ENCODE measurements around the gene DNAJC22.
A peak's percentile ranks its signal among the peaks of the same experiment; 100 is the strongest.
"Not testable (repeated sequence)": the region's sequence is repeated elsewhere in the genome, so short reads cannot be mapped to it uniquely, and the experiment has no call there.

The DNAJC22 gene

GRCh38 chr12:49346659-49347310 is at the start of gene DNAJC22:
TSS of gene DNAJC22 (plus strand) at chr12:49346888. CDS start at chr12:49348873, 1,985 bp downstream.
- H3K36me3 ChIP-seq (ENCODE audit: control insufficient read depth, insufficient read depth, low read length): no peaks in the 10 kb centered on the region
- peaks cover 67% of the 10 kb centered on the region for H3K4me1 ChIP-seq (ENCODE audit: control insufficient read depth, insufficient read depth, low read length)
- peak within 1 kb of the TSS; percentile 15 for H3K4me3 ChIP-seq (ENCODE audit: low read length)
- no peaks in the 10 kb centered on the region for H3K9me3 ChIP-seq (ENCODE audit: control insufficient read depth, low read length)
- H3K27me3 ChIP-seq (ENCODE audit: control insufficient read depth, insufficient read depth, low read length): peaks cover 62% of the 10 kb centered on the region
- H3K9ac ChIP-seq (ENCODE audit: low read length): peak within 1 kb of the TSS; percentile 67

- Histone ChIP-seq H3K36me3 (ENCODE audit: control insufficient read depth, insufficient read depth, low read length) (no peaks in the 10 kb centered on the region), H3K27me3 (ENCODE audit: control insufficient read depth, insufficient read depth, low read length) (peaks cover 61% of the 10 kb centered on the region), H3K9ac (ENCODE audit: low read length) (no peak overlapping the region), H3K9me3 (ENCODE audit: control insufficient read depth, low read length) (no peaks in the 10 kb centered on the region), H3K4me3 (ENCODE audit: low read length) (no peak overlapping the region), H3K4me1 (ENCODE audit: control insufficient read depth, insufficient read depth, low read length) (peaks cover 43% of the 10 kb centered on the region)
Observed at GRCh38 chr12:49297695-49298060, 49.0 kb upstream of the DNAJC22 start.

GRCh38 chr12:49298160-49298559 is 48.5 kb upstream of the DNAJC22 start:
- peaks cover 64% of the 10 kb centered on the region for H3K27me3 ChIP-seq (ENCODE audit: control insufficient read depth, insufficient read depth, low read length)

GRCh38 chr12:49301760-49302159 is 44.9 kb upstream of the DNAJC22 start:
- Histone ChIP-seq H3K9me3 (ENCODE audit: control insufficient read depth, low read length) (no peaks in the 10 kb centered on the region), H3K36me3 (ENCODE audit: control insufficient read depth, insufficient read depth, low read length) (no peaks in the 10 kb centered on the region), H3K4me3 (ENCODE audit: low read length) (no peak overlapping the region), H3K4me1 (ENCODE audit: control insufficient read depth, insufficient read depth, low read length) (peaks cover 11% of the 10 kb centered on the region), H3K27me3 (ENCODE audit: control insufficient read depth, insufficient read depth, low read length) (peaks cover 28% of the 10 kb centered on the region), H3K9ac (ENCODE audit: low read length) (no peak overlapping the region)

More at GRCh38 chr12:49298160-49298559, 48.5 kb upstream of the DNAJC22 start:
- H3K9me3 ChIP-seq (ENCODE audit: control insufficient read depth, low read length): no peaks in the 10 kb centered on the region
- peaks cover 38% of the 10 kb centered on the region for H3K4me1 ChIP-seq (ENCODE audit: control insufficient read depth, insufficient read depth, low read length)
- no peak overlapping the region for H3K9ac ChIP-seq (ENCODE audit: low read length)
- no peak overlapping the region for H3K4me3 ChIP-seq (ENCODE audit: low read length)
- H3K36me3 ChIP-seq (ENCODE audit: control insufficient read depth, insufficient read depth, low read length): no peaks in the 10 kb centered on the region

GRCh38 chr12:49304161-49304560 is 42.5 kb upstream of the DNAJC22 start:
- peaks cover 7% of the 10 kb centered on the region for H3K27me3 ChIP-seq (ENCODE audit: control insufficient read depth, insufficient read depth, low read length)

GRCh38 chr12:49305762-49306510 is 40.8 kb upstream of the DNAJC22 start:
- peaks cover 7% of the 10 kb centered on the region for H3K27me3 ChIP-seq (ENCODE audit: control insufficient read depth, insufficient read depth, low read length)
- no peak overlapping the region for H3K4me3 ChIP-seq (ENCODE audit: low read length)
- H3K4me1 ChIP-seq (ENCODE audit: control insufficient read depth, insufficient read depth, low read length): no peaks in the 10 kb centered on the region
- H3K36me3 ChIP-seq (ENCODE audit: control insufficient read depth, insufficient read depth, low read length): no peaks in the 10 kb centered on the region
- no peaks in the 10 kb centered on the region for H3K9me3 ChIP-seq (ENCODE audit: control insufficient read depth, low read length)
- H3K9ac ChIP-seq (ENCODE audit: low read length): no peak overlapping the region

More at GRCh38 chr12:49304161-49304560, 42.5 kb upstream of the DNAJC22 start:
- H3K9ac ChIP-seq (ENCODE audit: low read length): no peak overlapping the region
- H3K4me3 ChIP-seq (ENCODE audit: low read length): no peak overlapping the region
- no peaks in the 10 kb centered on the region for H3K36me3 ChIP-seq (ENCODE audit: control insufficient read depth, insufficient read depth, low read length)
- no peaks in the 10 kb centered on the region for H3K9me3 ChIP-seq (ENCODE audit: control insufficient read depth, low read length)
- H3K4me1 ChIP-seq (ENCODE audit: control insufficient read depth, insufficient read depth, low read length): no peaks in the 10 kb centered on the region

GRCh38 chr12:49309386-49309785 is 37.3 kb upstream of the DNAJC22 start:
- Histone ChIP-seq H3K9me3 (ENCODE audit: control insufficient read depth, low read length) (no peaks in the 10 kb centered on the region), H3K36me3 (ENCODE audit: control insufficient read depth, insufficient read depth, low read length) (no peaks in the 10 kb centered on the region), H3K4me3 (ENCODE audit: low read length) (no peak overlapping the region), H3K27me3 (ENCODE audit: control insufficient read depth, insufficient read depth, low read length) (no peaks in the 10 kb centered on the region), H3K4me1 (ENCODE audit: control insufficient read depth, insufficient read depth, low read length) (no peaks in the 10 kb centered on the region), H3K9ac (ENCODE audit: low read length) (no peak overlapping the region)

- not testable (repeated sequence) for H3K4me1 ChIP-seq (ENCODE audit: control insufficient read depth, insufficient read depth, low read length); H3K9ac ChIP-seq (ENCODE audit: low read length); H3K4me3 ChIP-seq (ENCODE audit: low read length); H3K27me3 ChIP-seq (ENCODE audit: control insufficient read depth, insufficient read depth, low read length); H3K9me3 ChIP-seq (ENCODE audit: control insufficient read depth, low read length); H3K36me3 ChIP-seq (ENCODE audit: control insufficient read depth, insufficient read depth, low read length)
Observed at GRCh38 chr12:49310451-49311000, 36.2 kb upstream of the DNAJC22 start.

GRCh38 chr12:49314811-49315210 is 31.9 kb upstream of the DNAJC22 start:
- Histone ChIP-seq H3K27me3 (ENCODE audit: control insufficient read depth, insufficient read depth, low read length) (no peaks in the 10 kb centered on the region), H3K36me3 (ENCODE audit: control insufficient read depth, insufficient read depth, low read length) (no peaks in the 10 kb centered on the region), H3K4me3 (ENCODE audit: low read length) (no peak overlapping the region), H3K9me3 (ENCODE audit: control insufficient read depth, low read length) (no peaks in the 10 kb centered on the region), H3K9ac (ENCODE audit: low read length) (no peak overlapping the region), H3K4me1 (ENCODE audit: control insufficient read depth, insufficient read depth, low read length) (no peaks in the 10 kb centered on the region)

- not testable (repeated sequence) for H3K27me3 ChIP-seq (ENCODE audit: control insufficient read depth, insufficient read depth, low read length); H3K9me3 ChIP-seq (ENCODE audit: control insufficient read depth, low read length); H3K36me3 ChIP-seq (ENCODE audit: control insufficient read depth, insufficient read depth, low read length); H3K9ac ChIP-seq (ENCODE audit: low read length); H3K4me3 ChIP-seq (ENCODE audit: low read length); H3K4me1 ChIP-seq (ENCODE audit: control insufficient read depth, insufficient read depth, low read length)
Observed at GRCh38 chr12:49317118-49317517, 29.6 kb upstream of the DNAJC22 start.

- not testable (repeated sequence) for H3K27me3 ChIP-seq (ENCODE audit: control insufficient read depth, insufficient read depth, low read length); H3K36me3 ChIP-seq (ENCODE audit: control insufficient read depth, insufficient read depth, low read length); H3K4me3 ChIP-seq (ENCODE audit: low read length); H3K9ac ChIP-seq (ENCODE audit: low read length); H3K4me1 ChIP-seq (ENCODE audit: control insufficient read depth, insufficient read depth, low read length); H3K9me3 ChIP-seq (ENCODE audit: control insufficient read depth, low read length)
Observed at GRCh38 chr12:49320411-49321103, 26.1 kb upstream of the DNAJC22 start.

- Histone ChIP-seq H3K9me3 (ENCODE audit: control insufficient read depth, low read length) (no peaks in the 10 kb centered on the region), H3K4me1 (ENCODE audit: control insufficient read depth, insufficient read depth, low read length) (peaks cover 7% of the 10 kb centered on the region), H3K27me3 (ENCODE audit: control insufficient read depth, insufficient read depth, low read length) (no peaks in the 10 kb centered on the region), H3K4me3 (ENCODE audit: low read length) (peak overlapping the region; percentile 37), H3K9ac (ENCODE audit: low read length) (peak overlapping the region; percentile 74), H3K36me3 (ENCODE audit: control insufficient read depth, insufficient read depth, low read length) (no peaks in the 10 kb centered on the region)
Observed at GRCh38 chr12:49322367-49322707, 24.4 kb upstream of the DNAJC22 start.

All from mucosa of stomach (tissue), 1 donor.